Stimulated activated naive B cell treated with anti-CD40 and anti-IgM and Interleukin-4, amounts not matched to agents 10 μg/mL and 1 μg/mL and 100 μg/mL, for 72 hours (primary cell): ENCODE data around the gene WNT4.

Experiments
- ATAC-seq, 2 donors: fragments of 150-1000 bp; cut with Tn5 transposase; replicated peaks; 2 replicates each; pipeline ENCODE4 v1.10.0; 2021; ENCODE audit warnings: moderate library complexity in 1 of 2
- DNase-seq: peaks from one replicate; pipeline ENCODE4 v3.0.0; 2021
- H3K27ac Mint-ChIP-seq: one replicate; pipeline ENCODE4 v1.8.0; 2022; ENCODE audit warnings: mild to moderate bottlenecking, mixed read lengths
- H3K27me3 Mint-ChIP-seq, 2 donors: one replicate each; pipeline ENCODE4 v1.8.0; 2022; ENCODE audit warnings: mixed read lengths in 2 of 2
- H3K36me3 Mint-ChIP-seq, 2 donors: one replicate each; pipeline ENCODE4 v1.8.0; 2022; ENCODE audit warnings: mixed read lengths in 2 of 2, mild to moderate bottlenecking in 1 of 2
- H3K4me1 Mint-ChIP-seq, 2 donors: one replicate each; pipeline ENCODE4 v1.8.0; 2022; ENCODE audit warnings: mixed read lengths in 2 of 2, mild to moderate bottlenecking in 1 of 2
- H3K4me3 Mint-ChIP-seq, 2 donors: one replicate each; pipeline ENCODE4 v1.8.0; 2022; ENCODE audit warnings: mild to moderate bottlenecking in 2 of 2, mixed read lengths in 2 of 2, moderate library complexity in 1 of 2
- H3K9me3 Mint-ChIP-seq, 2 donors: one replicate each; pipeline ENCODE4 v1.8.0; 2022; ENCODE audit warnings: mixed read lengths in 2 of 2, mild to moderate bottlenecking in 1 of 2

Gene WNT4

GRCh38 chr1:22078133-22078532 lies 64.8 kb downstream of the WNT4 start:
- ATAC-seq (no peak), DNase-seq (no peak)
- H3K36me3 Mint-ChIP-seq: peaks cover 40 to 41% of the 10 kb centered on the region in 2 donors
- H3K4me3 Mint-ChIP-seq: no peak overlapping the region
- no peaks in the 10 kb centered on the region for H3K27me3 Mint-ChIP-seq
- peaks cover 45 to 75% of the 10 kb centered on the region in 2 donors for H3K4me1 Mint-ChIP-seq
- H3K27ac Mint-ChIP-seq: no peak overlapping the region
- H3K9me3 Mint-ChIP-seq: no peaks in the 10 kb centered on the region

- ATAC-seq (peak; percentile 44 to 55), DNase-seq (no peak)
- Mint-ChIP-seq H3K4me1 (peaks cover 47 to 75% of the 10 kb centered on the region in 2 donors), H3K36me3 (peaks cover 40 to 41% of the 10 kb centered on the region in 2 donors), H3K27me3 (no peaks in the 10 kb centered on the region), H3K9me3 (no peaks in the 10 kb centered on the region), H3K27ac (no peak overlapping the region), H3K4me3 (no peak overlapping the region)
Measured at GRCh38 chr1:22077728-22078127, 65.2 kb downstream of the WNT4 start.

- Mint-ChIP-seq H3K27ac (peak overlapping the region; percentile 70), H3K36me3 (peaks cover 36 to 38% of the 10 kb centered on the region in 2 donors), H3K9me3 (no peaks in the 10 kb centered on the region), H3K27me3 (no peaks in the 10 kb centered on the region), H3K4me3 (peak overlapping the region; percentile 18 to 45), H3K4me1 (peaks cover 45 to 84% of the 10 kb centered on the region in 2 donors)
- DNase-seq: no peak
- ATAC-seq: no peak
Measured at GRCh38 chr1:22076346-22076745, 66.6 kb downstream of the WNT4 start.

- H3K27me3 Mint-ChIP-seq: no peaks in the 10 kb centered on the region
- peaks cover 35 to 37% of the 10 kb centered on the region in 2 donors for H3K36me3 Mint-ChIP-seq
- H3K4me1 Mint-ChIP-seq: peaks cover 47 to 84% of the 10 kb centered on the region in 2 donors
Measured at GRCh38 chr1:22075718-22076117, 67.2 kb downstream of the WNT4 start.

GRCh38 chr1:22074803-22075202 lies 68.1 kb downstream of the WNT4 start:
- DNase-seq: no peak
- Mint-ChIP-seq H3K4me1 (peaks cover 48 to 84% of the 10 kb centered on the region in 2 donors), H3K27ac (peak overlapping the region; percentile 68), H3K9me3 (no peaks in the 10 kb centered on the region), H3K27me3 (no peaks in the 10 kb centered on the region), H3K36me3 (peaks cover 38% of the 10 kb centered on the region in 2 donors), H3K4me3 (peak overlapping the region; percentile 34 to 49)
- ATAC-seq: peak; percentile 71 to 73

More at GRCh38 chr1:22075718-22076117, 67.2 kb downstream of the WNT4 start:
- Mint-ChIP-seq H3K4me3 (peak overlapping the region; percentile 18 to 45), H3K27ac (peak overlapping the region; percentile 70), H3K9me3 (no peaks in the 10 kb centered on the region)
- DNase-seq (no peak), ATAC-seq (peak; percentile 58 to 72)

GRCh38 chr1:22071511-22071910 lies 71.4 kb downstream of the WNT4 start:
- DNase-seq: no peak
- no peaks in the 10 kb centered on the region for H3K27me3 Mint-ChIP-seq
- H3K4me1 Mint-ChIP-seq: peaks cover 51 to 78% of the 10 kb centered on the region in 2 donors
- peak overlapping the region; percentile 51 for H3K27ac Mint-ChIP-seq
- peaks cover 0 to 1% of the 10 kb centered on the region in 2 donors for H3K9me3 Mint-ChIP-seq
- no peak overlapping the region for H3K4me3 Mint-ChIP-seq
- ATAC-seq: no peak
- H3K36me3 Mint-ChIP-seq: peaks cover 32 to 40% of the 10 kb centered on the region in 2 donors
